Activated CD4-positive, alpha-beta T cell treated with anti-CD3 and anti-CD28 coated beads, Interleukin-2, amount 50 U/mL, for 24 hours (primary cell): ENCODE results near the gene RERE.

Experiments used
- DNase-seq, 2 donors: peaks; one replicate each; pipeline ENCODE4 v3.0.0-alpha.2; 2020; ENCODE audit warnings: low read depth in 1 of 2, low spot score in 1 of 2

RERE gene

DNA sequence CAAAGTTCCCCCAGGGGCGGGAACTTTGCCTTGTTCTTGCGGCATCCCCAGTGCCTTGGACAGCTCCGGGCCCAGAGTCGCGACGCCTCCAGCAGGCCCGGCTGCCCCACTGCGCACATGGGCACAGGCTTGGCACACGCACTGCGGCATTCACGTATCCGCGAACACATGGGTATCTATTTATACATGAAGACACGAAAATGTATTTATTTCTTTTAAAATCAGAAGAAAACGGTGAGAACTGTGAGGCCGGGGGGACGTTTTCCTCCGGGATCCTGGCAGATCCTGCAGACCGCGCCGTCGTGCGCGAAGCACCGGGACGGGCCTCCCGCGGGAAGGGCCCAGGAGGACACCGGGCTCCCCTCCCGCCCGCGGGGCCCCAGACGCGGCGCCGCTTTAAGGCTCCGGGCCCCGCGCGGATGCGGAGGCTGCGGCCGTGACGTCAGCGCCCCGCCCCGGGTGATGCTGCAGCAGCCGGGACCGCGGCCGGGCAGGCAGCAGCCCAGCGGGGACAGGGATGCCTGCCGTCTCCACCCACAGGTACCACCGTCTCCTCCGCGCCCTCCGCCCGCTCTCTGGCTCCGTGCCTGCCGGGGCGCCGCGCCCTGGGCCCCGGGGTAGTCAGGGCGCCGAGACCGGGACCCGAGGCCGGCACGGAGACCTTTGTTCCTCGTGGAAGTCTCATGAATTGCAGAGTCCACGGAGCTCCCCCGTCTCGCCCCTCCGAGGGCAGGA is 499.6 kb downstream of the RERE start, which contains the start of gene SLC45A1:
TSS of gene SLC45A1 (plus strand) at position 468 of the 735 bp plus-strand sequence. CDS start 6,216 bp downstream, outside the sequence.
- DNase-seq: peak; percentile 56 to 71

DNA sequence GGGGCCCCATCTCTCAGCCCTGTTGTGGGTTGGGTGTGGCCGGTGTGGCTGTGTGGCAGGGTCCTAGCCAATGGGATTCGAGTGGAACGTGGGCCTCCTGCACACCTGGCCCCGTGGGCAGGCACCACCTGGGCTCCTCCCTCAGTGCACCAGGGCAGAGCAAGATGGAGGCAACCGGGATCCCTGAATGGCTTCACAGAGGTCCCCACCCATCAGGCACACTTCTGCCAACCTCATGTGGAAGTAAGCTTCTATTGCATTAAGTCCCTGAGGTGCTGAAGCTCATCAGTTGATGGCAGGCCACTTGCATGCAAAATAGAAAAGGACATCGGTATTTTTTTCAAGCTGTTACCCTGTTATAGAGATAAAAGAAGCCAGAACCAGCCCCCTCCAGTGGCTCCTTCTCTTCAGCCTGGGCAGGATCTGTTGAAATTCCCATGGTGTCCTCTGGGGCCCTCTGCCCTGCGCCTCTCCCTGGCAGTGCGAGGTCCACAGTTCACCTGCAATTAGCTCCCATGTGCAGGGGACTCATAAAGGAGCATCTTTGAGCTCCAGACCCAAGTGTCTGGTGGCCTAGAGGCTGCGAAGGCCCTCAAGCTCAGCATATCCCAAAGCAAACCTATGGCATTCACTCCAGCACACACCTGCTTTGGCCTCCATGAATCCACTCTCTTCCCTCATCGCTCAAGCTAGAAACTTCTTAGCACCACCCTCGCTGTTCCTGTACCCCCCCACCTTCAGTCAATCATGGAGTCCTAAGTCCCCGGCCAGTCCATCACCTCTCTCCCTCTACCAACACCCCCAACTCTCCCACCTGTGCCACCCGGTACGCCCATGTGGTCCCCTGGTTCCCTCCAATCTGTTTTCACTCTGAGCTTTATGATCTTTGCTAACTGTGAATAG is 501.6 kb downstream of the RERE start:
- no peak for DNase-seq

DNA sequence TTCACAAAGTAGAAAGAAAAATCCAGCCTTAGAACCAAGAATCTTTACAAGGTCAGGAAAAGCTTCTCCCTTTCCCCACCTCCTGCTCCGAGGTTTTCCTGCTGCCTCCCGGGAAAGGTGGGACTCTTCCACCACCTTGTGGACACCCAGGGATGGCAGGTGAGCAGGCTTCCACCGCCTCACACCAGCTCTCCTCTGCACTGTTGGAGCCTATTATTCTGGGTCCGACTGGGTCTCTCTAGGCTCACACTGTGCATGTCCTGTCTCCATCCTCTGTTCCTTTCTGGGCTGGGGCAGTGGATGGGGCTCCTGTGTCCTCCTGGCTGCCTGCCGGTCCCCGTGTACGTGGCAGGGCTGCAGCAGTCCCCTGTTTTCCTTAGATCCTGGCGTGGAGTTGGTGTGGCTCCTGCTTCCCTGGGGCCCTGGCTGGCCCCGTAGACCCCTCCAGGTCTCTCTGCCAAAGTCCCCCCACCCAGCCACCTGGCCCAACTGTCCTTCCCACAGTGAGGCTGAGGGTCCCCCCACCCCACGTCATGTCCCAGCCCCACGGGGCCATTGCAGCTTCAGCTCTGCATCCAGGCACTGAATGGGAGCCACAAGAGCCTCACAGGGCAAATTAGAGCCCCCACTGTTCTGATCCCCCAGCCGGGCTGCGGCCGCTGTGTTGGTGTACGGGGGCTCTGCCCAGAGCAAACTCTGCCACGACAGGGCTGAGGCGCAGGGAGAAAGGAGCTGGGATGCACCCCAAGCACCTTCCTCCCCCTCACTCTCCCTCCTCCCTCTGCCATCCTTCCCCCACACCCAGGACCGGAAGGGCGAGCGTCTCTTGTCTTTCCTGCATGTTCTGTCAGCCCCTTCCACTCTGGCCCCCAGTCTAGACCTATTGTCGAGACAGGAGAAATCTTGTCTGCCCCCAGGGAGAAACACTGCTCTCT is 502.8 kb downstream of the RERE start:
- DNase-seq: peak in 1 of 2 donors; percentile 25

DNA sequence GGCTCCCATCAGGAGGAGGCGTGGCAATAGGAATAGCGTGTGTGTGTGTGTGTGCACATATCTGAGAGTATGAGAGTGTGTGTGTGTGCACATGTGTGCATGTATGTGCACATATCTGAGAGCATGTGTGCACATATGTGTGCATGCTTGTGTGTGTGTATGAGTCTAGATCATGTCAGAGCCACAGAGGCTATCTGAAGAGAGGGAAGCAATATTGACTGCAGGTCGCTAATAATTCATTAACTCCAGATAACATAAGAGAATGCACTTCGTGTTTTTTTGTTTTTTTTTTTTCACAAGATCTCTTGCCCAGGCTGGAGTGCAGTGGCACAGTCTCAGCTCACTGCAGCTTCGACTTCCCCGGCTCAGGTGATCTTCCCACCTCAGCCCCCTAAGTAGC is 504.2 kb downstream of the RERE start:
- no peak for DNase-seq

DNA sequence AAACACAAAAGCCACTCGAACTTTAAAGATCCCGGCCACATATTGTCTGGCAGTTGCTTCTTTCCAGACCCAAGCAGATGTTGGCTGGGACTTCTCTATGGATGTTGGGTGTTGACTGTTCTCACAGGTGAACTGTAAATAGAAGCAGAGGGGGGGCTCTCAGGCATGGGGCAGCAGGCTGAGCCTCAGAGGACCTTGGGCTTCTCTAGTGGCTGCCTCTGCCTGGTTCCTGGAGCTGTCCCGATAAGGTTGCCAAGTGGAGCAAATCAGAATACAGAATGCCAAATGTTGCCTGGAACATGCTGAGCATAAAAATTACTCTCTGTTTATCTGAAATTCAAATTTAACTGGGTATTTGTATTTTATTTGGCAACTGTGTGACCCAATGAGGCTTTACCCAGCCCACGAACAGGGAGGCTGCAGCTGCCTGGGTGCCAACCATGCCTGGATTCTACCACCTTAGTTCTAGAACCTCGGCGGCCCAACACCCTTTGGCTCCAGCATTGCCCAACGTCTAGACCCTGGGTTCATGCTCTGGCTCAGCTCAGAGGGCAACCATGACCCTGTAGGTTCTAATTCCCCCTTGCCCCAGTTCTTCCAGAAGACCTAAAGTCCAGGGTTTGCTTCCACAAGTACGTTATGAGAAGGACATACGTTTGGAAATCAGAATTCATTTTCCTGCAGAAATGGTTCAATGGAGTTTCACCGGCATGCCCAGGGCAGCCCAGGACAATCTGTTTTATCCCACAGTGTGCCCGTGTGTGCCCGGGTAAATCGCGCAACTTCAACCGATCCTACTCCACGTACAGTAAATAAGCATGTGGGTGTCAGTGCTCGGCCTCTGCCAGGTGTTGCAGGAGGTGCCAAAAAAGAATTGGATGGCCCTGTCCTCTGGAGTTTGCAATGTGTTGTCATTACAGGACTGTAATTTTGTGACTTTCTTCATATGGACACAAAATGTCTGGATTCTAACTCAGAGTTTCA is 504.9 kb downstream of the RERE start:
- no peak for DNase-seq

DNA sequence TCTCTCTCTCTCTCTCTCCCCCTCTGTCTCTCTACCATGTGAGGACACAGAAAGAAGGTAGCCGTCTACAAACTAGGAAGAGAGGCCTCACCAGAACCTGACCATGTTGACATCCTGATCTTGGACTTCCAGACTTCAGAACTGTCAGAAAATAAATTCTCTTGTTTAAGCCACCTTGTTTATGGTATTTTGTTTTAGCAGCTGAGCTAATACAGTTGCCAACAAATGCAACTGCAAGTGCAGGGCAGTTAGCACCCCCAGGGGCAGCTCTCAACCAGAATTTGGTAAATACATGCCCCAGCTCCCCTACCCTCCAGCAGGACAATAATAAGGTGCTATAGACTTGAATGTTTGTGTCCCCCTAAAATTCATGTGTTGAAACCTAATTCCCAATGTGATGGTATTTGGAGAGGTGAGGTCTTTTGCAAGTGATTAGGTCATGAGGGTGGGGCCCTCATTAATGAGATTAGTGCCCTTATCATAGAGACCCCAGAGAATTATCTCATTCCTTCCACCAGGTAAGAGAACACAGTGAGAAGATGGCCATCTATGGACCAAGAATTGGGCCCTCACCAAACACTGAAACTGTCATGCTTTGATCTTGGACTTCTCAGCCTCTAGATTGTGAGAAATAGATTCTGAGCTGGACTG is 506.2 kb downstream of the RERE start:
- no peak for DNase-seq

DNA sequence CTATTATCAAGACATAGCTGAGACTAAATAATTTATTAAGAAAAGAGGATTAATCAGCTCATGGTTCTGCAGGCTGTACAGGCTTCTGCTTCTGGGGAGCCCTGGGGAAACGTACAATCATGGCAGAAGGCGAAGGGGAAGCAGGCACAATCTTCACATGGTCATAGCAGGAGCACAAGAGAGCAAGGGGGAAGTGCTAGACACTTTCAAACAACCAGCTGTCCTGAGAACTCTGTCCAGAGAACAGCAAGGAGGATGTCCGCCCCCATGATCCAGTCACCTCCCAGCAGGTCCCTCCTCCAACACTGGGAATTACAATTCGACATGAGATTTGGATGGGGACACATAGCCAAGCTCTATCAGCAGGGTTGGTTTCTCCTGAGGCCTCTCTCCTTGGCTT is 509.8 kb downstream of the RERE start:
- DNase-seq: no peak

DNA sequence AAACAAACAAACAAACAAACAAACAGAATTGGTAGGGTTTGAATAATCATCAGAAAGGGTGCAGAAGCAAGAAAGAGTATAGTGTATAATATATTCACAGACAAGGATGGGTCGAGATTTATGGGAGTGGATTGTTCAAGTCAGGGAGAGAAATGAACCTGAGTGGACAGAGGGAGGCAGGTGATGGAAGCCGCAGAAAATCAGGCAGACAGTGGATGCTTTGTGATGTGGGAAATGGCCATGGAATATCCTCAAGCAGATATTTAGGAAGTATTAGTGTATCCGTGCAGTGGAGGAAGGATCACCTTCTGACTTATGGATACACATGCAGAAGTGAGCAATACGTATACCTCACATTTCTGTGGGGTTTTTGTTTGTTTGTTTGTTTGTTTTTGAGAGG is 513.6 kb downstream of the RERE start:
- DNase-seq: no peak

DNA sequence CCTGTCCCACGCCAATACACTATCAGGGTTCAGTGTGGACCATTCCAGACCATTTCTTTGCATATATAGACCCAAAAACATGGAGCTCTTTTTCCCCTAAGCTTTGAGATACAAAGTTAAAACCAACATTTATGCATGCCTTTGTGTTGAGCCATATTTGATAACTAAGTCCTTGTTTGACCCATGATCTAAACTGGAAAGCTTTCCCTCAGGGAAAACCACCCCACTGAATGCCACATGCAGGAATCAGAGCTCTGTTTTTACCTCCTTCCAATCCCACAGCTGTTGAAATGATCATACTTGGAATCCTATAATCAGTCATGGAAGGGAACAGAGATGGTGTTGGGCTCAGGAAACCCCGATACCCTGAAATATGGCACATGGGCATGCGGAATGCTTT is 514.3 kb downstream of the RERE start:
- no peak for DNase-seq
